HEK293 (cell line): ENCODE results near the gene ADGRD1.

ENCODE experiments used
- CTCF ChIA-PET: fragments of 350-600 bp; formaldehyde crosslinking; extraction: SDS; loops from one replicate; lab custom pipeline; 2021; ENCODE audit warnings: antibody characterized with exemption; lab: Yijun Ruan, JAX
- POLR2A ChIA-PET: fragments of 300-600 bp; formaldehyde crosslinking; extraction: SDS; loops from one replicate; lab custom pipeline; 2020; ENCODE audit warnings: antibody characterized with exemption, inconsistent platforms; lab: Yijun Ruan, JAX
- H3K27ac ChIP-seq: fragments of 200-500 bp; sonication (Bioruptor generic); 2 replicates; pipeline ENCODE4 v1.5.1; 2014; ENCODE audit warnings: low read depth, low read length, control low read depth, inconsistent platforms; ENCODE audit errors: extremely low read depth
- H3K36me3 ChIP-seq, 2 experiments: fragments of 200-500 bp in 1 of 2; sonication (Bioruptor generic) in 1 of 2; 1 replicate in 1 of 2; 2 replicates in 1 of 2; pipeline ENCODE4 v1.5.1; 2014 to 2017; ENCODE audit warnings: inconsistent platforms in 2 of 2, low read length in 2 of 2; ENCODE audit not compliant: control insufficient read depth in 2 of 2, insufficient read depth in 1 of 2
- H3K4me1 ChIP-seq: fragments of 200-500 bp; sonication (Bioruptor generic); 2 replicates; pipeline ENCODE4 v1.5.1; 2014; ENCODE audit warnings: mild to moderate bottlenecking, low read length, inconsistent platforms; ENCODE audit not compliant: control insufficient read depth, insufficient read depth
- H3K4me3 ChIP-seq: 2 replicates; pipeline ENCODE4 v1.5.1; 2011; ENCODE audit warnings: low read depth, mild to moderate bottlenecking, control low read depth, low read length, moderate library complexity
- H3K9me3 ChIP-seq: fragments of 200-500 bp; sonication (Bioruptor generic); 2 replicates; pipeline ENCODE4 v1.5.1; 2014; ENCODE audit warnings: low read depth, low read length, inconsistent platforms; ENCODE audit not compliant: control insufficient read depth, insufficient read depth
- BCL11A ChIP-seq: fragments of 450-650 bp; formaldehyde crosslinking; IDR thresholded peaks from 2 replicates; pipeline ENCODE4 v1.5.1; 2016; ENCODE audit warnings: low read depth, missing biosample characterization, missing genetic modification characterization
- MEIS1 ChIP-seq: sonication (generic); formaldehyde crosslinking; IDR thresholded peaks from 2 replicates; pipeline ENCODE4 v1.8.1; 2022; ENCODE audit warnings: missing genetic modification reagents, mild to moderate bottlenecking, borderline replicate concordance
- SALL2 ChIP-seq: fragments of 450-650 bp; formaldehyde crosslinking; IDR thresholded peaks from 2 replicates; pipeline ENCODE4 v1.5.0; 2017; ENCODE audit warnings: missing biosample characterization, mild to moderate bottlenecking, missing genetic modification characterization, borderline replicate concordance
- SP3 ChIP-seq: fragments of 450-650 bp; formaldehyde crosslinking; IDR thresholded peaks from 2 replicates; pipeline ENCODE4 v1.5.1; 2016; ENCODE audit warnings: missing biosample characterization, missing genetic modification characterization
- YY1 ChIP-seq: fragments of 450-650 bp; formaldehyde crosslinking; IDR thresholded peaks from 2 replicates; pipeline ENCODE4 v1.5.1; 2018; ENCODE audit warnings: missing biosample characterization, missing genetic modification characterization
- ZBTB17 ChIP-seq: fragments of 450-650 bp; formaldehyde crosslinking; IDR thresholded peaks from 2 replicates; pipeline ENCODE4 v1.5.1; 2016; ENCODE audit warnings: missing biosample characterization, missing genetic modification characterization
- ZEB2 ChIP-seq: fragments of 450-650 bp; formaldehyde crosslinking; IDR thresholded peaks from 2 replicates; pipeline ENCODE4 v1.5.1; 2016; ENCODE audit warnings: missing biosample characterization, missing genetic modification characterization
- ZNF140 ChIP-seq: fragments of 450-650 bp; formaldehyde crosslinking; IDR thresholded peaks from 2 replicates; pipeline ENCODE4 v1.5.1; 2016; ENCODE audit warnings: missing biosample characterization, missing genetic modification characterization
- ZNF239 ChIP-seq: fragments of 450-650 bp; formaldehyde crosslinking; IDR thresholded peaks from 2 replicates; pipeline ENCODE4 v1.5.1; 2016; ENCODE audit warnings: missing biosample characterization, missing genetic modification characterization
- ZNF341 ChIP-seq: fragments of 450-650 bp; formaldehyde crosslinking; IDR thresholded peaks from 2 replicates; pipeline ENCODE4; 2016; ENCODE audit warnings: low read depth, missing biosample characterization, missing genetic modification characterization
- ZNF366 ChIP-seq: fragments of 450-650 bp; formaldehyde crosslinking; conservative IDR thresholded peaks from 2 replicates; pipeline ENCODE4 v1.5.1; 2016; ENCODE audit warnings: missing biosample characterization, missing genetic modification characterization
- ZNF423 ChIP-seq: fragments of 450-650 bp; formaldehyde crosslinking; IDR thresholded peaks from 2 replicates; pipeline ENCODE4 v1.5.1; 2016; ENCODE audit warnings: missing biosample characterization, missing genetic modification characterization
- ZNF48 ChIP-seq: fragments of 450-650 bp; formaldehyde crosslinking; IDR thresholded peaks from 2 replicates; pipeline ENCODE4 v1.5.1; 2016; ENCODE audit warnings: missing biosample characterization, missing genetic modification characterization
- ZNF488 ChIP-seq: fragments of 450-650 bp; formaldehyde crosslinking; IDR thresholded peaks from 2 replicates; pipeline ENCODE4 v1.5.1; 2016; ENCODE audit warnings: missing biosample characterization, missing genetic modification characterization
- ZNF514 ChIP-seq: fragments of 450-650 bp; formaldehyde crosslinking; IDR thresholded peaks from 2 replicates; pipeline ENCODE4 v1.5.1; 2016; ENCODE audit warnings: missing biosample characterization, missing genetic modification characterization
- ZNF560 ChIP-seq: fragments of 450-650 bp; formaldehyde crosslinking; IDR thresholded peaks from 2 replicates; pipeline ENCODE4 v1.5.1; 2017; ENCODE audit warnings: missing biosample characterization, missing genetic modification characterization, borderline replicate concordance
- ZNF571 ChIP-seq: fragments of 450-650 bp; formaldehyde crosslinking; IDR thresholded peaks from 2 replicates; pipeline ENCODE4 v1.5.0; 2017; ENCODE audit warnings: missing biosample characterization, missing genetic modification characterization
- ZNF600 ChIP-seq: fragments of 450-650 bp; formaldehyde crosslinking; IDR thresholded peaks from 2 replicates; pipeline ENCODE4 v1.5.1; 2016; ENCODE audit warnings: missing biosample characterization, missing genetic modification characterization
- ZNF664 ChIP-seq: fragments of 450-650 bp; formaldehyde crosslinking; IDR thresholded peaks from 2 replicates; pipeline ENCODE4 v1.5.1; 2016; ENCODE audit warnings: missing biosample characterization, missing genetic modification characterization
- ZNF701 ChIP-seq: fragments of 450-650 bp; formaldehyde crosslinking; IDR thresholded peaks from 2 replicates; pipeline ENCODE4 v1.5.1; 2016; ENCODE audit warnings: missing biosample characterization, missing genetic modification characterization
- ZNF747 ChIP-seq: fragments of 450-650 bp; formaldehyde crosslinking; IDR thresholded peaks from 2 replicates; pipeline ENCODE4 v1.5.1; 2016; ENCODE audit warnings: missing biosample characterization, missing genetic modification characterization
- TF ChIP-seq, protein P1 (sequence below): fragments of 450-650 bp; formaldehyde crosslinking; optimal IDR thresholded peaks from 2 replicates; pipeline ENCODE3; 2016; ENCODE audit warnings: missing biosample characterization, mild to moderate bottlenecking, missing genetic modification characterization

ADGRD1 gene

GRCh38 chr12:131024721-131025120, 71.0 kb downstream of the ADGRD1 start (continued):
- TF ChIP-seq SP3 (tag by site-specific recombination) (no peak), SALL2 (no peak), ZNF423 (tag by site-specific recombination) (no peak), ZNF239 (no peak)

DNA sequence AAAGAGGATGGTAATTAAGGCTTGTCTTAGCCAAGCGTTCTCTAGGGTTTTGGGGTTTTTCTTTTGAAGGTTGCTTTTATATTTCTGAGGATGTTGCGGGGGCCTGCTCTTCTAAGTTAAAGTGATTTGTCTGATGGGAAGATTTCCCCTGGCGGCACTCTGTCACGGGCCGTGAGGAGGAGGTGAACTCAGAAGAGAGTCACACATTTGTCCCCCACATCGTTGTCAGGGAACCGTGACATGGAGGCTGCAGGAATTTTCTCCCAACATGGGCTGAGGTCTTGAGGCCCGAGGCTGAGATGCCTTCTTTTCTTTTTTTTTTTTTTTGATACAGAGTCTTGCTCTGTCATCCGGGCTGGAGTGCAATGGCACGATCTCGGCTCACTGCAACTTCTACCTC, 71.5 kb downstream of the ADGRD1 start:
- no peaks in the 10 kb centered on the region for H3K4me1 ChIP-seq
- H3K9me3 ChIP-seq = no peaks in the 10 kb centered on the region
- H3K27ac ChIP-seq = no peak overlapping the region
- ChIA-PET POLR2A (no interaction called here), CTCF (no interaction called here)
- no peak for TF ChIP-seq MEIS1 (CRISPR knock-in tag)
- no peak for TF ChIP-seq ZBTB17 (tag by site-specific recombination)
- no peak for TF ChIP-seq ZNF140 (tag by site-specific recombination)
- TF ChIP-seq, protein P1, sequence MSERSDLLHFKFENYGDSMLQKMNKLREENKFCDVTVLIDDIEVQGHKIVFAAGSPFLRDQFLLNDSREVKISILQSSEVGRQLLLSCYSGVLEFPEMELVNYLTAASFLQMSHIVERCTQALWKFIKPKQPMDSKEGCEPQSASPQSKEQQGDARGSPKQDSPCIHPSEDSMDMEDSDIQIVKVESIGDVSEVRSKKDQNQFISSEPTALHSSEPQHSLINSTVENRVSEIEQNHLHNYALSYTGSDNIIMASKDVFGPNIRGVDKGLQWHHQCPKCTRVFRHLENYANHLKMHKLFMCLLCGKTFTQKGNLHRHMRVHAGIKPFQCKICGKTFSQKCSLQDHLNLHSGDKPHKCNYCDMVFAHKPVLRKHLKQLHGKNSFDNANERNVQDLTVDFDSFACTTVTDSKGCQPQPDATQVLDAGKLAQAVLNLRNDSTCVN = no peak
- TF ChIP-seq, all 188 proteins: peak for 0
- Histone ChIP-seq H3K4me3 (no peak overlapping the region), H3K36me3 (no peaks in the 10 kb centered on the region)

DNA sequence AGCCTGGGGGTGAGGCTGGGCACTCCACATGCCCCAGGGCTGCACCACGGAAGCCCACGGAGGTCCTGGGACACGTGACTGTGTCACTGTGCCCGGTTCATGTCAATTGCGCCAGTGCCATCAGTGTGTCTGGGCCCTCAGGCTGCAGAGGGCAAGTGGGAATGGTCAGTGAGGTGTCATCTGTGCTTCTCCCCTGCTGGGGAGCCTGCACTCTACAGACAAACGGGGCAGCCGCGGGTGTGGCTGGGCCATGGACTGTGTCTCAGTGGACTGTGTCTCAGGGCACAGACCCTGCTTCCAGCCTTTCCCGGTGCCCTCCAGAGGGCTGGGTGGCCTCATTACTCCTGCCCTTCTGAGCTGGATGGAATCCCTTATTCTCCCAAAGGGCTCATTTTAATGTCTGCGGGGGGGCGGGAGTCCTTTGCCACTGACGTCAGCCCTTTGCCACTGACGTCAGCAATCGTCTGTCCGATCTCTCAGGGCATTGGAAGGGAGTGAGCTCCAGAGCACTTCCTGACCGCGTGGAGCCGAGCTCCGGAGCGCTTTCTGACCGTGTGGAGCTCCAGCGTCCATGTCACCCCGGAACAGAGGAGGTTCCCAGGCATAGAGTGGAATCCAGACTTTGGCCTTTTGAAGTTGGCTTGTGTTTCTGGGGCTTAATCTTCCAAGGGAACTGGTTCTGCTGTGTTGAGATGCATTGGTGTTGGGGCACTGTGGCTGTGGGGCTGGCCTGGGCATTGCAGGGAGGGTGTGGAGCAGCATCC, 72.4 kb downstream of the ADGRD1 start:
- Histone ChIP-seq H3K27ac (no peak overlapping the region), H3K36me3 (no peaks in the 10 kb centered on the region), H3K4me1 (no peaks in the 10 kb centered on the region), H3K4me3 (no peak overlapping the region)
- CTCF ChIA-PET = no interaction called here
- TF ChIP-seq ZNF747 (tag by site-specific recombination) (no peak), YY1 (tag by site-specific recombination) (no peak), ZNF560 (tag by site-specific recombination) (no peak), ZNF488 (tag by site-specific recombination) (no peak), ZNF48 (tag by site-specific recombination) (no peak), ZNF514 (no peak), BCL11A (tag by site-specific recombination) (no peak), ZNF366 (tag by site-specific recombination) (no peak), ZNF664 (tag by site-specific recombination) (no peak), ZNF571 (no peak), ZNF701 (tag by site-specific recombination) (no peak), ZNF600 (no peak), ZNF341 (tag by site-specific recombination) (no peak), ZEB2 (no peak), SP3 (tag by site-specific recombination) (no peak)
- TF ChIP-seq, all 188 proteins: peak for 0
- H3K9me3 ChIP-seq = no peaks in the 10 kb centered on the region
- POLR2A ChIA-PET = no interaction called here
